ENCODE measurements around the gene NISCH. TPM values are rescaled to one million over a fixed set of nuclear protein-coding genes. Genes with fewer than 3 reads are reported as not detected.
A peak's percentile ranks its signal among the peaks of the same experiment; 100 is the strongest.

The NISCH gene
- total RNA-seq, 3 donors from 2014 or later (not counting 1 experiment from before 2014, with no cell fraction given): 162 to 191 (median 175) TPM

DNA sequence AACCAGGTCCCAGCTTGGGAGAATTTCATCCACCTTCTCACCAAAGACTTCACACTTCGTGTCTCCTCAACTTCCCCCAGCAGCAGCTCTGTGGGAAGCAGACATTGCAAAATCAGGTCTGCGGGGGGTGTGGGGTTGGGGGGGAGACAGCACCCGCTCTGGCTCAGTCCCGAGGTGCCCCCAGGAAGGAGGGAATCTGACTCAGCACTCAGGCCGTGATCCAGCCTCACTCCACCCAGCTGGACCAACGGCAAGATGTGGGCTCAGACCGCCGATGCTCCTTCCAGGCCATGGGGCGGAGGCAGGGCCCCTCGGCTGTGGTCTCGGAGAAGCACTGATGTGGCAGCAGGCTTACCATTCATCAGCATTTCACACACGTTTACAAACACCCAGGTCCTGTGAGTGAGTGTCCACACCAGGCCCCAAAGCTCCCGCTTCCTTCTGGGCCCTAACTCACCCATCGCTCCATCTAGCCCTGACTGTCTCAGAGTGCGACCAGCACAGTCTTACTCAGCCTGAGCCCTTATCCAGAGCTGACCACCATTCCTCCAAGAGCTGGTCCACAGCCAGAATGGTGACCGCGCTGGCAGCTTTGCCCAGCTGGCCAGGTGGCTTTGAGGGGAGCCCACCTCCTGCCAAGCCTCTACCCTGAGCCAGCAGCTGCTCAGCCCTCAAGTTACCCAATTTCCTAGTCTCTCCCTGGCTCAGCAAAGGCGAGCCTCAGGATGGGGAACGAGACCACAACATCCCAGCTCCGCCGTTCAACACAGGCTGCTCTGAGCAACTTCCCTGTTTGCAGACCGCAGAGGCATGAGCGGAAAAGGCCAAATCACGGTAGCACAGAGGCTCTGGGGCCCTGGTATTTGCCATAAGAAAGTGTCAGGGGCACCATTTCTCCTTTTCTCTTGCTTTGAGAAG, 43.0 kb downstream of the NISCH start:
- Histone ChIP-seq H3K36me3 (ENCODE audit: control insufficient read depth, insufficient read depth, low read length) (no peaks in the 10 kb centered on the region), H3K9me3 (ENCODE audit: control insufficient read depth, insufficient read depth, low read length) (no peaks in the 10 kb centered on the region), H3K27me3 (ENCODE audit: control insufficient read depth, insufficient read depth, low read length) (no peaks in the 10 kb centered on the region), H3K27ac (ENCODE audit: low read length) (no peak overlapping the region), H3K4me1 (ENCODE audit: control insufficient read depth, insufficient read depth, low read length) (peaks cover 46% of the 10 kb centered on the region), H3K4me3 (ENCODE audit: low read length) (no peak overlapping the region)
- Mint-ChIP-seq H3K9me3 (no peaks in the 10 kb centered on the region), H3K27me3 (ENCODE audit: low read depth in 2 of 2) (no peaks in the 10 kb centered on the region), H3K27ac (no peak overlapping the region), H3K4me3 (no peak overlapping the region), H3K36me3 (no peaks in the 10 kb centered on the region), H3K4me1 (peaks cover 0 to 18% of the 10 kb centered on the region in 2 donors)
- 21% methylated on average over 24 of the region's 24 CpGs for WGBS (ENCODE audit: insufficient coverage)
- TF ChIP-seq, protein P1, sequence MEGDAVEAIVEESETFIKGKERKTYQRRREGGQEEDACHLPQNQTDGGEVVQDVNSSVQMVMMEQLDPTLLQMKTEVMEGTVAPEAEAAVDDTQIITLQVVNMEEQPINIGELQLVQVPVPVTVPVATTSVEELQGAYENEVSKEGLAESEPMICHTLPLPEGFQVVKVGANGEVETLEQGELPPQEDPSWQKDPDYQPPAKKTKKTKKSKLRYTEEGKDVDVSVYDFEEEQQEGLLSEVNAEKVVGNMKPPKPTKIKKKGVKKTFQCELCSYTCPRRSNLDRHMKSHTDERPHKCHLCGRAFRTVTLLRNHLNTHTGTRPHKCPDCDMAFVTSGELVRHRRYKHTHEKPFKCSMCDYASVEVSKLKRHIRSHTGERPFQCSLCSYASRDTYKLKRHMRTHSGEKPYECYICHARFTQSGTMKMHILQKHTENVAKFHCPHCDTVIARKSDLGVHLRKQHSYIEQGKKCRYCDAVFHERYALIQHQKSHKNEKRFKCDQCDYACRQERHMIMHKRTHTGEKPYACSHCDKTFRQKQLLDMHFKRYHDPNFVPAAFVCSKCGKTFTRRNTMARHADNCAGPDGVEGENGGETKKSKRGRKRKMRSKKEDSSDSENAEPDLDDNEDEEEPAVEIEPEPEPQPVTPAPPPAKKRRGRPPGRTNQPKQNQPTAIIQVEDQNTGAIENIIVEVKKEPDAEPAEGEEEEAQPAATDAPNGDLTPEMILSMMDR (IDR thresholded peaks at IDR 0.05): no peak
- ATAC-seq: peak; percentile 31 to 68 (median 36)
- no peak for DNase-seq
- intact Hi-C loops (cut with micrococcal nuclease): no loop called here

DNA sequence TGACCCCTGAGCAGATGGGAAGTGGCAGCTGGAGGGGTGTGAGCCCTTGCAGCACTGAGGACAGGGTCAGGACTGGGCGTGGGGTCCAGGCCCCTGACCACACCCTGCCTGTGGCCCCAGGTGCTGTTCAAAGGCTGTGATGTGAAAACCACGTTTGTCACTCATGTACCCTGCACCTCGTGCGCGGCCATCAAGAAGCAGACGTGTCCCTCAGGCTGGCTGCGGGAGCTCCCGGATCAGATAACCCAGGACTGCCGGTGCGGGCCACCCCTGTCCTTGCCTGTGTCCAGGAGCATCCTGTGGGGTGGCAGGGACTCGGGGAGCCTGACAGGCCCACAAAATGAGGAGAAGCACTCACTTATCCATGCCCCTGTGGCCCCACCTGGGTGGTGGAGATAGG, 45.6 kb downstream of the NISCH start:
- H3K27me3 Mint-ChIP-seq (ENCODE audit: low read depth in 2 of 2): no peaks in the 10 kb centered on the region
- no peaks in the 10 kb centered on the region for H3K9me3 Mint-ChIP-seq
- no peaks in the 10 kb centered on the region for H3K36me3 Mint-ChIP-seq
- TF ChIP-seq, protein P1 (IDR thresholded peaks at IDR 0.05): no peak
- no peak overlapping the region for H3K4me3 ChIP-seq (ENCODE audit: low read length)
- no peaks in the 10 kb centered on the region for H3K9me3 ChIP-seq (ENCODE audit: control insufficient read depth, insufficient read depth, low read length)
- no peak overlapping the region for H3K27ac ChIP-seq (ENCODE audit: low read length)
- H3K27ac Mint-ChIP-seq: no peak overlapping the region
- 72% methylated on average over 11 of the region's 11 CpGs for WGBS (ENCODE audit: insufficient coverage)
- peaks cover 28% of the 10 kb centered on the region for H3K4me1 ChIP-seq (ENCODE audit: control insufficient read depth, insufficient read depth, low read length)
- intact Hi-C loops (cut with micrococcal nuclease): no loop called here
- DNase-seq (no peak), ATAC-seq (no peak)
- no peaks in the 10 kb centered on the region for H3K36me3 ChIP-seq (ENCODE audit: control insufficient read depth, insufficient read depth, low read length)
- H3K27me3 ChIP-seq (ENCODE audit: control insufficient read depth, insufficient read depth, low read length): no peaks in the 10 kb centered on the region
- H3K4me1 Mint-ChIP-seq: peaks cover 0 to 8% of the 10 kb centered on the region in 2 donors
- H3K4me3 Mint-ChIP-seq: no peak overlapping the region

DNA sequence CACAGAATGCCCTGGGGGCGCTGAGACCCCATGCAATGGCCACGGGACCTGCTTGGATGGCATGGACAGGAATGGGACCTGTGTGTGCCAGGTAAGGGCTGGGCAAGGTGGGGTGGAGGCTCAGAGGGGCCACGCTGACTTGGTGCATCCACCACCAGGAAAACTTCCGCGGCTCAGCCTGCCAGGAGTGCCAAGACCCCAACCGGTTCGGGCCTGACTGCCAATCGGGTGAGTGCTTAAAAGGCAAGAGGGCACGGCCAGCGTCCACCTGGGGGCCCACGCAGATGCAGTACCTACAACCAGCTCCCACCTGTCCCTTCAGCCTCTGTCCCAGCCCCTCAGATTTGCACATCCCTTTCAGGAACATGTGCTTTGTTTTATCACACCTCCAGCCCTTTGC, 46.6 kb downstream of the NISCH start:
- intact Hi-C loops (cut with micrococcal nuclease): no loop called here

More for the DNA sequence above, 46.6 kb downstream of the NISCH start:
- DNase-seq (no peak), ATAC-seq (no peak)
- Mint-ChIP-seq H3K36me3 (no peaks in the 10 kb centered on the region), H3K4me1 (peaks cover 0 to 8% of the 10 kb centered on the region in 2 donors), H3K4me3 (no peak overlapping the region), H3K27ac (no peak overlapping the region), H3K9me3 (no peaks in the 10 kb centered on the region), H3K27me3 (ENCODE audit: low read depth in 2 of 2) (no peaks in the 10 kb centered on the region)
- Histone ChIP-seq H3K4me3 (ENCODE audit: low read length) (no peak overlapping the region), H3K36me3 (ENCODE audit: control insufficient read depth, insufficient read depth, low read length) (no peaks in the 10 kb centered on the region), H3K27ac (ENCODE audit: low read length) (no peak overlapping the region), H3K4me1 (ENCODE audit: control insufficient read depth, insufficient read depth, low read length) (peaks cover 24% of the 10 kb centered on the region), H3K27me3 (ENCODE audit: control insufficient read depth, insufficient read depth, low read length) (no peaks in the 10 kb centered on the region), H3K9me3 (ENCODE audit: control insufficient read depth, insufficient read depth, low read length) (no peaks in the 10 kb centered on the region)
- WGBS (ENCODE audit: insufficient coverage): 90% methylated on average over 11 of the region's 11 CpGs
- TF ChIP-seq, protein P1 (IDR thresholded peaks at IDR 0.05): no peak

Data from natural killer cell (primary cell).